Fibroblast of lung (primary cell): Measurements from ENCODE around the gene CCL18.

Source experiments
- CTCF ChIP-seq, 2 donors: IDR thresholded peaks in 1 of 2; conservative IDR thresholded peaks in 1 of 2; 1 replicate in 1 of 2; 2 replicates in 1 of 2; pipeline ENCODE4 v1.5.1; 2011 to 2012; ENCODE audit warnings: low read length in 2 of 2, control low read depth in 1 of 2, inconsistent platforms in 1 of 2, low read depth in 1 of 2, mild to moderate bottlenecking in 1 of 2
- EZH2 ChIP-seq: IDR thresholded peaks from 2 replicates; pipeline ENCODE4 v1.5.1; 2012; ENCODE audit warnings: low read length, control low read depth, mild to moderate bottlenecking; ENCODE audit errors: missing control alignments

GRCh38 chr17:36030956-36031355, 33.1 kb upstream of the CCL18 start:
- TF ChIP-seq CTCF (conservative IDR thresholded peaks at IDR 0.05 in 1 of 2, IDR thresholded peaks at IDR 0.05 in 1 of 2; ENCODE audit: low read depth in 1 of 2, low read length in 2 of 2) (no peak), EZH2 (no peak)
